IMR-90 (cell line): ENCODE measurements around the gene MARCHF9. TPM values are rescaled to one million over a fixed set of nuclear protein-coding genes. Genes with fewer than 3 reads are reported as not detected.

ENCODE experiments used
- ATAC-seq: fragments of 200-7000 bp; cut with Tn5 transposase; 2 replicates; pipeline ENCODE4 v1.9.1; 2020; ENCODE audit warnings: low read depth, mild to moderate bottlenecking, moderate library complexity
- BruUV-seq: library from RNA; stranded (reverse); fragments of 400-500 nt; replicated peaks from 2 replicates; lab custom pipeline; 2021; lab: Mats Ljungman, UMichigan
- CTCF ChIA-PET: fragments of 300-600 bp; formaldehyde crosslinking; extraction: SDS; loops from one replicate; lab custom pipeline; 2021; ENCODE audit warnings: antibody characterized with exemption; lab: Yijun Ruan, JAX
- POLR2A ChIA-PET: fragments of 300-600 bp; sonication (Branson Sonifier 250); formaldehyde crosslinking; loops from one replicate; lab custom pipeline; 2022; ENCODE audit warnings: antibody characterized with exemption; ENCODE audit not compliant: unreplicated experiment; lab: Charles Lee
- DNase-seq: peaks from one replicate; pipeline ENCODE4 v3.0.0; 2013
- H2AFZ ChIP-seq: replicated peaks from 2 replicates; pipeline ENCODE3; 2013; ENCODE audit warnings: low read length, mild to moderate bottlenecking; ENCODE audit not compliant: poor library complexity
- H2AK5ac ChIP-seq: 2 replicates; pipeline ENCODE4 v1.6.1; 2013; ENCODE audit warnings: low read depth, low read length, inconsistent platforms
- H2AK9ac ChIP-seq: replicated peaks from 2 replicates; pipeline ENCODE3; 2013; ENCODE audit warnings: mild to moderate bottlenecking, low read depth, low read length, moderate library complexity; ENCODE audit not compliant: poor library complexity
- H2BK120ac ChIP-seq: 2 replicates; pipeline ENCODE4 v1.6.1; 2013; ENCODE audit warnings: low read depth, low read length, inconsistent platforms
- H2BK15ac ChIP-seq: 3 replicates; pipeline ENCODE4 v1.6.1; 2013; ENCODE audit warnings: low read depth, low read length, inconsistent platforms
- H2BK20ac ChIP-seq: 2 replicates; pipeline ENCODE4 v1.6.1; 2013; ENCODE audit warnings: low read depth, mild to moderate bottlenecking, inconsistent platforms, low read length, moderate library complexity
- H2BK5ac ChIP-seq: 2 replicates; pipeline ENCODE4 v1.6.1; 2013; ENCODE audit warnings: mild to moderate bottlenecking, low read depth, low read length, inconsistent platforms; ENCODE audit not compliant: poor library complexity, severe bottlenecking
- H3K14ac ChIP-seq: replicated peaks from 2 replicates; pipeline ENCODE4 v1.6.1; 2013; ENCODE audit warnings: low read depth, low read length, inconsistent platforms
- H3K18ac ChIP-seq: 2 replicates; pipeline ENCODE4 v1.6.1; 2013; ENCODE audit warnings: low read depth, low read length, control low read depth
- H3K23ac ChIP-seq: 2 replicates; pipeline ENCODE4 v1.6.1; 2013; ENCODE audit warnings: low read depth, low read length, inconsistent platforms
- H3K27ac ChIP-seq: 2 replicates; pipeline ENCODE4 v1.5.1; 2013; ENCODE audit warnings: mild to moderate bottlenecking, control low read depth, low read length; ENCODE audit not compliant: insufficient read depth
- H3K27me3 ChIP-seq: 2 replicates; pipeline ENCODE4 v1.6.1; 2013; ENCODE audit warnings: low read length; ENCODE audit not compliant: control insufficient read depth, insufficient read depth
- H3K36me3 ChIP-seq: 2 replicates; pipeline ENCODE4 v1.6.1; 2013; ENCODE audit warnings: low read length, mixed read lengths; ENCODE audit not compliant: control insufficient read depth, insufficient read depth
- H3K4ac ChIP-seq: 2 replicates; pipeline ENCODE4 v1.6.1; 2013; ENCODE audit warnings: low read depth, low read length, inconsistent platforms
- H3K4me1 ChIP-seq: 2 replicates; pipeline ENCODE4 v1.6.1; 2013; ENCODE audit warnings: low read length, mixed read lengths; ENCODE audit not compliant: control insufficient read depth, insufficient read depth
- H3K4me2 ChIP-seq: 2 replicates; pipeline ENCODE4 v1.6.1; 2013; ENCODE audit warnings: low read depth, mild to moderate bottlenecking, control low read depth, low read length, moderate library complexity
- H3K4me3 ChIP-seq: 2 replicates; pipeline ENCODE4 v1.5.1; 2013; ENCODE audit warnings: low read depth, mild to moderate bottlenecking, control low read depth, low read length, moderate library complexity; ENCODE audit not compliant: insufficient read depth
- H3K56ac ChIP-seq: 2 replicates; pipeline ENCODE4 v1.6.1; 2013; ENCODE audit warnings: low read length, inconsistent platforms; ENCODE audit not compliant: insufficient read depth; ENCODE audit errors: extremely low read depth
- H3K79me1 ChIP-seq, 2 experiments: 2 replicates each; pipeline ENCODE4 v1.6.1; 2013; ENCODE audit warnings: low read length in 2 of 2, inconsistent platforms in 1 of 2, low read depth in 1 of 2
- H3K9ac ChIP-seq: 2 replicates; pipeline ENCODE4 v1.6.1; 2013; ENCODE audit warnings: low read depth, low read length, control low read depth
- H3K9me1 ChIP-seq: 2 replicates; pipeline ENCODE4 v1.6.1; 2013; ENCODE audit warnings: low read length, inconsistent platforms; ENCODE audit not compliant: insufficient read depth
- H3K9me3 ChIP-seq: 2 replicates; pipeline ENCODE4 v1.6.1; 2013; ENCODE audit warnings: low read length; ENCODE audit not compliant: control insufficient read depth, insufficient read depth
- H4K20me1 ChIP-seq: 2 replicates; pipeline ENCODE4 v1.6.1; 2013; ENCODE audit warnings: low read length, inconsistent platforms; ENCODE audit not compliant: insufficient read depth
- H4K5ac ChIP-seq: 2 replicates; pipeline ENCODE4 v1.6.1; 2013; ENCODE audit warnings: mild to moderate bottlenecking, low read depth, low read length, control low read depth
- H4K8ac ChIP-seq, 2 experiments: 2 replicates each; pipeline ENCODE4 v1.6.1; 2013; ENCODE audit warnings: low read depth in 2 of 2, low read length in 2 of 2, control low read depth in 1 of 2, inconsistent platforms in 1 of 2
- H4K91ac ChIP-seq: 2 replicates; pipeline ENCODE4 v1.6.1; 2013; ENCODE audit warnings: low read depth, low read length, inconsistent platforms; ENCODE audit not compliant: insufficient read depth
- BHLHE40 ChIP-seq: fragments of 150-350 bp; IDR thresholded peaks from 2 replicates; pipeline ENCODE4 v1.6.1; 2016; ENCODE audit warnings: mild to moderate bottlenecking, low read depth, low read length
- CTCF ChIP-seq: conservative IDR thresholded peaks from 2 replicates; pipeline ENCODE4 v1.5.1; 2012; ENCODE audit warnings: mild to moderate bottlenecking, low read depth, low read length, improper control_type of control experiment
- ELK1 ChIP-seq: fragments of 150-350 bp; IDR thresholded peaks from 2 replicates; pipeline ENCODE4 v1.6.1; 2016; ENCODE audit warnings: low read depth, mild to moderate bottlenecking, low read length, moderate library complexity, borderline replicate concordance
- MAFK ChIP-seq: IDR thresholded peaks from 2 replicates; pipeline ENCODE4 v1.6.1; 2012; ENCODE audit warnings: low read depth, low read length, improper control_type of control experiment
- POLR2A ChIP-seq: IDR thresholded peaks from 2 replicates; pipeline ENCODE4 v1.6.1; 2012; ENCODE audit warnings: mild to moderate bottlenecking, low read depth, low read length
- RAD21 ChIP-seq: IDR thresholded peaks from 2 replicates; pipeline ENCODE4 v1.6.1; 2012; ENCODE audit warnings: low read length, improper control_type of control experiment
- WGBS, 2 experiments: methylation state at CpG; one replicate each; pipeline versions ENCODE4 v1.1.5 to v1.1.7; 2013; ENCODE audit warnings: missing lambda C conversion rate in 2 of 2; ENCODE audit not compliant: insufficient read length in 1 of 2; ENCODE audit errors: extremely low coverage in 2 of 2; 5-methylcytosine and 5-hydroxymethylcytosine counted together
- dilution Hi-C: fragments of 300-500 bp; cut with HindIII; formaldehyde crosslinking; loops from one replicate; pipeline ENCODE4 v1.14.3; 2018; ENCODE audit warnings: low sequenced_read_pairs; ENCODE audit not compliant: unreplicated experiment
- in situ Hi-C: fragments of 300-500 bp; cut with MboI; formaldehyde crosslinking; loops from 3 replicates; pipeline ENCODE4 v1.14.3; 2019; ENCODE audit warnings: low sequenced_read_pairs, inconsistent platforms, mixed read lengths
- intact Hi-C: fragments of 100-400 bp; cut with micrococcal nuclease; formaldehyde crosslinking; loops from 2 replicates; pipeline ENCODE4 v1.10.0; 2022
- polyA plus RNA-seq, 3 experiments: library from polyadenylated mRNA; depleted of rRNA; stranded (reverse); fragments of >200 nt; gene quantifications; 2 replicates each; pipeline ENCODE4 v1.2.3, GENCODE V29; 2012; ENCODE audit warnings: low replicate concordance in 1 of 3
- total RNA-seq: library from RNA; depleted of rRNA; stranded (reverse); fragments of >200 nt; gene quantifications from 2 replicates; pipeline ENCODE4 v1.2.3, GENCODE V29; 2012

Gene MARCHF9
- total and polyA plus RNA-seq, 2 of the 4 experiments (the other 2 are of a cell fraction): 1.1 to 5.4 TPM

- peaks cover 2% of the 10 kb centered on the region; the same call in 1 of the 2 replicates for H3K4me1 ChIP-seq
- TF ChIP-seq RAD21: no peak
- TF ChIP-seq ELK1: no peak
- TF ChIP-seq MAFK: no peak
- no peak for TF ChIP-seq BHLHE40
- TF ChIP-seq POLR2A: no peak
- peak; percentile 35; the same call in 1 of the 2 replicates for TF ChIP-seq CTCF
- H3K4me2 ChIP-seq: no peak overlapping the region
- H2AK5ac ChIP-seq: no peak overlapping the region
- no peak overlapping the region for H2BK5ac ChIP-seq
- no peak overlapping the region for H3K23ac ChIP-seq
- no peak overlapping the region for H2AK9ac ChIP-seq
- no peaks in the 10 kb centered on the region for H3K9me3 ChIP-seq
- no peaks in the 10 kb centered on the region for H3K79me1 ChIP-seq
- POLR2A ChIA-PET: no interaction called here
- H3K56ac ChIP-seq: no peak overlapping the region
- dilution Hi-C loops: no loop called here
- no peak overlapping the region for H3K9ac ChIP-seq
- 88% methylated on average over 1 of the region's 3 CpGs; no CpG with 5 or more reads in 1 of the 2 experiments for WGBS, 2 experiments
- H3K9me1 ChIP-seq: peaks cover 2% of the 10 kb centered on the region; the same call in 1 of the 2 replicates
- no peak overlapping the region for H3K14ac ChIP-seq
- H2AFZ ChIP-seq: no peak overlapping the region
- no peak overlapping the region for H4K8ac ChIP-seq
- BruUV-seq: no TSS peak
- no peak overlapping the region for H3K27ac ChIP-seq
- no peak overlapping the region for H2BK15ac ChIP-seq
- no peaks in the 10 kb centered on the region; the same call in 1 of the 2 replicates for H4K20me1 ChIP-seq
- no peak overlapping the region for H2BK120ac ChIP-seq
- intact Hi-C loops: no loop called here
- no peak overlapping the region for H3K4me3 ChIP-seq
- ATAC-seq: no peak
- H3K18ac ChIP-seq: no peak overlapping the region
- no peak overlapping the region for H4K91ac ChIP-seq
- no peak overlapping the region for H3K4ac ChIP-seq
- H3K36me3 ChIP-seq: peaks cover 9% of the 10 kb centered on the region
- no peak overlapping the region for H2BK20ac ChIP-seq
- DNase-seq: no peak
- H4K5ac ChIP-seq: no peak overlapping the region
- in situ Hi-C loops: no loop called here
- H3K27me3 ChIP-seq: peaks cover 24% of the 10 kb centered on the region
- CTCF ChIA-PET: interaction anchor here (0.7 kb wide), 1 partner anchor 16 kb away, joined by 3 read pairs; no protein-coding TSS in a partner anchor
These were observed 4.6 kb downstream of the MARCHF9 start for GRCh38 chr12:57759360-57759980.
